Choroid plexus epithelial cell (primary cell): ENCODE results near the gene ZBTB43.
"Not testable (repeated sequence)": the region's sequence is repeated elsewhere in the genome, so short reads cannot be mapped to it uniquely, and the experiment has no call there.

Experiments
- DNase-seq: peaks from one replicate; pipeline ENCODE4 v3.0.0-alpha.2; 2010; ENCODE audit warnings: low read depth
- H3K4me3 ChIP-seq: 2 replicates; pipeline ENCODE4 v1.5.1; 2011; ENCODE audit warnings: low read depth, mild to moderate bottlenecking, control low read depth, low read length, moderate library complexity
- CTCF ChIP-seq: conservative IDR thresholded peaks from 2 replicates; pipeline ENCODE4 v1.5.1; 2011; ENCODE audit warnings: low read depth, mild to moderate bottlenecking, control low read depth, inconsistent platforms, low read length, moderate library complexity

ZBTB43 gene

GRCh38 chr9:126814091-126814490, 9.3 kb downstream of the ZBTB43 start:
- no peak for TF ChIP-seq CTCF
- no peak for DNase-seq
- H3K4me3 ChIP-seq, result no peak overlapping the region

GRCh38 chr9:126817615-126818014, 12.8 kb downstream of the ZBTB43 start:
- H3K4me3 ChIP-seq, DNase-seq: not testable (repeated sequence)

GRCh38 chr9:126818482-126818881, 13.6 kb downstream of the ZBTB43 start:
- TF ChIP-seq CTCF, result no peak
- no peak overlapping the region for H3K4me3 ChIP-seq
- DNase-seq, result no peak

- no peak for DNase-seq
- H3K4me3 ChIP-seq, result no peak overlapping the region
- no peak for TF ChIP-seq CTCF
These were observed 14.6 kb downstream of the ZBTB43 start for GRCh38 chr9:126819482-126819881.

- H3K4me3 ChIP-seq, result no peak overlapping the region
- DNase-seq, result no peak
- no peak for TF ChIP-seq CTCF
These were observed 17.4 kb downstream of the ZBTB43 start for GRCh38 chr9:126822278-126822677.

- no peak overlapping the region for H3K4me3 ChIP-seq
- TF ChIP-seq CTCF, result no peak
- no peak for DNase-seq
These were observed 18.0 kb downstream of the ZBTB43 start for GRCh38 chr9:126822873-126823272.

GRCh38 chr9:126824052-126824451, 19.2 kb downstream of the ZBTB43 start:
- not testable (repeated sequence) for H3K4me3 ChIP-seq, DNase-seq

- no peak for DNase-seq
- no peak overlapping the region for H3K4me3 ChIP-seq
- TF ChIP-seq CTCF, result no peak
These were observed 22.4 kb downstream of the ZBTB43 start for GRCh38 chr9:126827227-126827626.
